Esophagus muscularis mucosa (tissue), 4 donors: ENCODE results near the gene CTH.

Experiments
- CTCF ChIP-seq, 3 experiments: fragments of 200-600 bp in 2 of 3; fragments of 450-650 bp in 1 of 3; sonication (generic) in 2 of 3; IDR thresholded peaks; one replicate each; pipeline ENCODE4 v1.5.1; 2017 to 2019; ENCODE audit warnings: antibody characterized with exemption in 3 of 3, mild to moderate bottlenecking in 2 of 3, moderate library complexity in 1 of 3
- EP300 ChIP-seq: sonication (generic); formaldehyde crosslinking; IDR thresholded peaks from one replicate; pipeline ENCODE4 v1.6.1; 2017; ENCODE audit warnings: antibody characterized with exemption
- POLR2A ChIP-seq: fragments of 450-650 bp; IDR thresholded peaks from one replicate; pipeline ENCODE4 v1.6.1; 2017; ENCODE audit warnings: antibody characterized with exemption, moderate library complexity, mild to moderate bottlenecking, low read depth

- no peak for TF ChIP-seq CTCF (IDR thresholded peaks at IDR 0.05)
- TF ChIP-seq POLR2A, result no peak
- TF ChIP-seq EP300, result no peak
Measured at GRCh38 chr1:70361727-70362398, 49.2 kb upstream of the CTH start.
